Heart right ventricle (tissue), 16 donors: ENCODE results near the gene TESK1. TPM values are rescaled to one million over a fixed set of nuclear protein-coding genes. Genes with fewer than 3 reads are reported as not detected.
"Not testable (repeated sequence)": the region's sequence is repeated elsewhere in the genome, so short reads cannot be mapped to it uniquely, and the experiment has no call there.

Experiments used
- ATAC-seq, 8 donors: fragments of 200-7000 bp; cut with Tn5 transposase; one replicate each; pipeline ENCODE4 v1.9.1; 2020; ENCODE audit warnings: mild to moderate bottlenecking in 8 of 8, moderate library complexity in 8 of 8, moderate number of reproducible peaks in 1 of 8
- DNase-seq, 2 donors: peaks; one replicate each; pipeline ENCODE4 v3.0.0-alpha.2; 2020
- H3K27ac ChIP-seq, 10 donors: fragments of 200-600 bp; sonication (generic) in 2 of 10; one replicate each; pipeline versions ENCODE4 v1.5.0 to v1.8.0; 2020 to 2022; ENCODE audit warnings: mild to moderate bottlenecking in 3 of 10
- H3K27me3 ChIP-seq, 7 donors: fragments of 200-600 bp; one replicate each; pipeline ENCODE4 v1.8.0; 2021 to 2022; ENCODE audit warnings: mild to moderate bottlenecking in 2 of 7
- H3K36me3 ChIP-seq, 9 donors: fragments of 200-600 bp; sonication (generic) in 1 of 9; one replicate each; pipeline versions ENCODE4 v1.5.0 to v1.8.0; 2020 to 2022; ENCODE audit warnings: mild to moderate bottlenecking in 2 of 9
- H3K4me1 ChIP-seq, 9 donors: fragments of 200-600 bp; sonication (generic) in 1 of 9; one replicate each; pipeline versions ENCODE4 v1.5.0 to v1.8.0; 2020 to 2022; ENCODE audit warnings: mild to moderate bottlenecking in 4 of 9
- H3K4me3 ChIP-seq, 10 donors: fragments of 200-600 bp; sonication (generic) in 2 of 10; one replicate each; pipeline versions ENCODE4 v1.5.0 to v1.8.0; 2020 to 2022; ENCODE audit warnings: mild to moderate bottlenecking in 7 of 10, moderate library complexity in 2 of 10
- H3K9me3 ChIP-seq, 11 donors: fragments of 200-600 bp in 10 of 11; sonication (generic) in 2 of 11; one replicate each; pipeline versions ENCODE4 v1.5.0 to v1.8.0; 2013 to 2022; ENCODE audit warnings: mild to moderate bottlenecking in 2 of 11, control low read depth in 1 of 11, moderate library complexity in 1 of 11
- WGBS, 2 donors: extraction: QIAGEN DNeasy Blood & Tissue Kit; methylation state at CpG; one replicate each; pipeline ENCODE4 v1.1.7; 2013; ENCODE audit warnings: inconsistent platforms in 1 of 2; 5-methylcytosine and 5-hydroxymethylcytosine counted together
- intact Hi-C, 10 donors: fragments of 100-400 bp; cut with DNase I; formaldehyde crosslinking; loops; one replicate each; pipeline versions ENCODE4 v1.11.1 to v1.14.2; 2022
- polyA plus RNA-seq, 2 donors: library from polyadenylated mRNA; stranded (reverse); fragments of 200-250 nt; gene quantifications; one replicate each; pipeline ENCODE4 v1.2.3, GENCODE V29; 2013
- total RNA-seq, 10 donors: library from RNA; stranded (reverse); fragmentation: NEBNext Ultra II Directional in 3 of 10; extraction: Animal tissue kit (Norgen Biotek cat#: 25700) in 3 of 10; gene quantifications; one replicate each; pipeline versions ENCODE4 v1.2.1 to v1.2.4, GENCODE V29; 2021 to 2023
- TF ChIP-seq, protein P1 (sequence below), 9 donors: fragments of 200-600 bp; sonication (generic) in 2 of 9; IDR thresholded peaks; one replicate each; pipeline versions ENCODE4 v1.5.0 to v1.8.0; 2021 to 2022; ENCODE audit warnings: antibody characterized with exemption in 9 of 9, mild to moderate bottlenecking in 5 of 9, moderate library complexity in 1 of 9
- donor health status: Arrhythmogenic right ventricular cardiomyopathy.
- donor health status: ischemic (EF 13 %, LVEDD 7.1; RV severe dilation, severe dysfunction).
- donor health status: healthy with polysubstance abuse.
- donor health status: DM: no; HTN: yes; CAD: no.
- donor health status: DM: no; HTN: no; CAD: no.
- donor health status: ischemic (EF 25% LVEDD 6.9; RV normal size, moderate dysfunction).
- donor health status: ischemic (EF 25% LVEDD 5.7; RV mildly dilated, moderate dysfunction).
- donor health status: healthy.
- donor health status: DM: yes; HTN: yes; CAD: no.
- donor health status: Ischemic cardiomyopathy.
- donor health status: ischemic (EF 35%, LVEDD 5.7; RV mildly dilated, moderate dysfunction).
- donor health status: nonischemic (EF 11% LVEDD 7.7; RV severe dilation, severe dysfunction).
- donor health status: DM: yes; HTN: yes; CAD: no.
- donor health status: PGD.
- donor health status: ischemic (EF 29% LVEDD 5.4; RV normal size, mild dysfunction).
- donor health status: nonischemic (EF 23%, LVEDD 6.1; RV moderate dilation, normal function).

The TESK1 gene
- total and polyA plus RNA-seq, 12 donors = 18.0 to 38.8 (median 24.3) TPM

DNA sequence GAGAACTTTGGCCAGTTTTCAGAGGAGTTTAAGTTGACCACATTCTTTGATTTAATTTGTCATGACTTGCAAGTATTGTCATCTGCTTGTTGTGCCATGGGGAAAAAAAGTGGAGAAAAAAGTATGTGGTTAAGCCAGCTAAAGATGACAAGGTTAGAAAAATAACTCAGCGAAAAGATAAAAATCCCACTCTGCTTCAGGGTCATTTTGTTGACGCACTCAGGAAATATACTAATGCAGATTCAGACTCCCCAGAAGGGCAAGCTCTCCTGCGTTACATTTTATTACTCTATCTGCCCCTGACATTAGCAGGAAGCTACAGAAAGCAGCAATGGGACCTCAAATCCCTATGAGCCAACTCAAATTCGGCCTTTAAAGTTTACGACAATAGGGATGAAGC is 27.6 kb upstream of the TESK1 start:
- no peaks in the 10 kb centered on the region for H3K4me1 ChIP-seq
- TF ChIP-seq, protein P1, sequence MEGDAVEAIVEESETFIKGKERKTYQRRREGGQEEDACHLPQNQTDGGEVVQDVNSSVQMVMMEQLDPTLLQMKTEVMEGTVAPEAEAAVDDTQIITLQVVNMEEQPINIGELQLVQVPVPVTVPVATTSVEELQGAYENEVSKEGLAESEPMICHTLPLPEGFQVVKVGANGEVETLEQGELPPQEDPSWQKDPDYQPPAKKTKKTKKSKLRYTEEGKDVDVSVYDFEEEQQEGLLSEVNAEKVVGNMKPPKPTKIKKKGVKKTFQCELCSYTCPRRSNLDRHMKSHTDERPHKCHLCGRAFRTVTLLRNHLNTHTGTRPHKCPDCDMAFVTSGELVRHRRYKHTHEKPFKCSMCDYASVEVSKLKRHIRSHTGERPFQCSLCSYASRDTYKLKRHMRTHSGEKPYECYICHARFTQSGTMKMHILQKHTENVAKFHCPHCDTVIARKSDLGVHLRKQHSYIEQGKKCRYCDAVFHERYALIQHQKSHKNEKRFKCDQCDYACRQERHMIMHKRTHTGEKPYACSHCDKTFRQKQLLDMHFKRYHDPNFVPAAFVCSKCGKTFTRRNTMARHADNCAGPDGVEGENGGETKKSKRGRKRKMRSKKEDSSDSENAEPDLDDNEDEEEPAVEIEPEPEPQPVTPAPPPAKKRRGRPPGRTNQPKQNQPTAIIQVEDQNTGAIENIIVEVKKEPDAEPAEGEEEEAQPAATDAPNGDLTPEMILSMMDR (IDR thresholded peaks at IDR 0.05) = no peak
- whole genome bisulfite sequencing, 2 donors = 83 to 93% methylated on average over 5 of the region's 5 CpGs
- H3K9me3 ChIP-seq = peaks cover 0 to 26% (median 12%) of the 10 kb centered on the region in 11 donors
- no peak overlapping the region for H3K4me3 ChIP-seq
- H3K27ac ChIP-seq = no peak overlapping the region
- H3K27me3 ChIP-seq = no peaks in the 10 kb centered on the region
- H3K36me3 ChIP-seq = no peaks in the 10 kb centered on the region
- no peak for DNase-seq
- no peak for ATAC-seq
- intact Hi-C loops = no loop called here

DNA sequence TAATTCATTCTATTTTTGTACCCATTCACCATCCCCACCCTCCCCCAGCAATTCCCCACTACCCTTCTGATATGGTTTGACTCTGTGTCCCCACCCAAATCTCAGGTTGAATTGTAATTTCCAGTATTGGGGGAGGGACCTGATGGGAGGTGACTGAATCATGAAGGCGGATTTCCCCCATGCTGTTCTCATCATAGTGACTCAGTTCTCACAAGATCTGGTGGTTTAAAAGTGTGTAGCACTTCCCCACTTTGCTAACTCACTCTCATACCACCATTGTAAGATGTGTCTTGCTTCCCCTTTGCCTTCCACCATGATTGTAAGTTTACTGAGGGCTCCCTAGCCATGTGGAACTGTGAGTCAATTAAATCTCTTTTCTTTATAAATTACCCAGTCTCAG is 25.9 kb upstream of the TESK1 start:
- peaks cover 0 to 26% (median 12%) of the 10 kb centered on the region in 11 donors for H3K9me3 ChIP-seq
- no peak overlapping the region for H3K27ac ChIP-seq
- DNase-seq (no peak), ATAC-seq (no peak)
- H3K27me3 ChIP-seq = no peaks in the 10 kb centered on the region
- H3K36me3 ChIP-seq = no peaks in the 10 kb centered on the region
- intact Hi-C loops = no loop called here
- 89 to 93% methylated on average over 1 of the region's 1 CpG for WGBS, 2 donors
- no peaks in the 10 kb centered on the region for H3K4me1 ChIP-seq
- TF ChIP-seq, protein P1 (IDR thresholded peaks at IDR 0.05) = no peak
- no peak overlapping the region for H3K4me3 ChIP-seq

DNA sequence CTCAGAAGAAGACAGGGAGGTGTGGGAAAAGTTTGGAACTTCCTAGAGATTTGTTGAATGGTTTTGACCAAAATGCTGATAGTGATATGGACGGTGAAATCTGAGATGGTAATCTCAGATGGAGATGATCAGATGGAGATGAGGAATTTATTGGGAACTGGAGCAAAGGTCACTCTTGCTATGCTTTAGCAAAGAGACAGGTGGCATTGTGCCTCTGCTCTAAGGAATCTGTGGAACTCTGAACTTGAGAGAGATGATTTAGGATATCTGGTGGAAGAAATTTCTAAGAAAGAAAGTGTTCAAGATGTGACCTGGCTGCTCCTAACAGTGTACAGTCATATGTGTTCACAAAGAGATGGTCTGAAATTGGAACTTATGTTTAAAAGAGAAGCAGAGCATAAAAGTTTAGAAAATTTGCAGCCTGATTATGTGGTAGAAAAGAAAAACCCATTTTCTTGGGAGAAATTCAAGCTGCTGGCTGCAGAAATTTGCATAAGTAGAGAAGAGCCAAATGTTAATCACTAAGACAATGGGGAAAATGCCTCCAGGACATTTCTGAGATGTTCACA is 25.3 kb upstream of the TESK1 start:
- DNase-seq, H3K4me1 ChIP-seq, H3K4me3 ChIP-seq, intact Hi-C loops, H3K27me3 ChIP-seq, ATAC-seq, H3K36me3 ChIP-seq, H3K27ac ChIP-seq: not testable (repeated sequence)
- H3K9me3 ChIP-seq = peaks cover 0 to 26% (median 12%) of the 10 kb centered on the region in 11 donors
- WGBS, 2 donors = 89 to 97% methylated on average over 1 of the region's 1 CpG

DNA sequence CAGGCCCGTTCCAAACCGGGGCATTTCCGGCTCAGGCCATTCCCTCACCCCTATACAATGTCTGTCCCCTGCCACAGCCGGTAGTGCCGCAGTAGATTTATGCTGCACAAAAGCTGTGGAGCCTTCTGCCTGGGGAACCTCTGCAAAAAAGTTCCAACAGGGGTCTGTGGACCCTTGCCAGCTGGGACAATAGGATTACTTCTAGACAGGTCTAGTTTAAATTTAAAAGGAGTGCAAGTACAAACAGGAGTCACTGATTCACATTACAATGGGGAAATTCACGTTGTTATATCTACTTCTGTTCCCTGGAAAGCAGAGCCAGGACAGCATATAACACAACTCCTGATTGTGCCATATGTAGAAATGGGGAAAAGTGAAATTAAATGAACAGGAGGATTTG is 21.5 kb upstream of the TESK1 start:
- H3K27ac ChIP-seq, H3K4me1 ChIP-seq, H3K36me3 ChIP-seq, DNase-seq, H3K4me3 ChIP-seq, H3K27me3 ChIP-seq, intact Hi-C loops, ATAC-seq: not testable (repeated sequence)
- H3K9me3 ChIP-seq = peaks cover 0 to 41% (median 16%) of the 10 kb centered on the region in 11 donors
- 79 to 81% methylated on average over 6 of the region's 6 CpGs for WGBS, 2 donors

DNA sequence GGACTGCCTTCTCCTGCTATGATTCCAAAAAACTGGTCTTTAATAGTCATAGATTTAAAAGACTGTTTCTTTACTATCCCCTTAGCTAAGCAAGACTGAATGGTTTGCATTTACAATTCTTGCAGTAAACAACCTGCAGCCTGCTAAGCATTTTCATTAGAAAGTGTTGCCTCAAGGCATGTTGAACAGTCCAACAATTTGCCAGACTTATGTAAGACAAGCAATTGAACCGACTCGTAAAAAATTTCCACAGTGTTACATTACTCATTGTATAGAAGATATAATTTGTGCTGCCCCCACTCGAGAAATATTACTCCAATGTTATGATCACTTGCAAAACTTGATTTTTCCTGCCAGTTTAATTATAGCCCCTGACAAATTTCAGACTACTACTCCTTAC is 20.4 kb upstream of the TESK1 start:
- DNase-seq, H3K27ac ChIP-seq, H3K4me1 ChIP-seq, intact Hi-C loops, H3K4me3 ChIP-seq, H3K36me3 ChIP-seq, H3K27me3 ChIP-seq, ATAC-seq: not testable (repeated sequence)
- 88 to 90% methylated on average over 3 of the region's 3 CpGs for WGBS, 2 donors
- peaks cover 0 to 34% (median 12%) of the 10 kb centered on the region in 11 donors for H3K9me3 ChIP-seq

DNA sequence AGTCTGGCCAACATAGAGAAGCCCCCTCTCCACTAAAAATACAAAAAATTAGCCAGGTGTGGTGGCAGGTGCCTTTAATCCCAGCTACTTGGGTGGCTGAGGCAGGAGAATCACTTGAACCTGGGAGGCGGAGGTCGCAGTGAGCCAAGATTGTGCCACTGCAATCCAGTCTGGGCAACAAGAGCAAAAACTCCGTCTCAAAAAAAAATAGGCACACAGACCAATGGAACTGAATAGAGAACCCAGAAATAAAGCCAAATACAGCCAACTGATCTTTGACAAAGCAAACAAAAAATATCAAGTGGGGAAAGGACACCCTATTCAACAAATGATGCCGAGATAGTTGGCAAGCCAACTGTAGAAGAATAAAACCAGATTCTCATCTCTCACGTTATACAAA is 16.6 kb upstream of the TESK1 start:
- H3K27me3 ChIP-seq, intact Hi-C loops, H3K36me3 ChIP-seq, H3K27ac ChIP-seq, ATAC-seq, H3K4me1 ChIP-seq, DNase-seq, H3K4me3 ChIP-seq: not testable (repeated sequence)
- 93 to 98% methylated on average over 5 of the region's 5 CpGs for whole genome bisulfite sequencing, 2 donors
- H3K9me3 ChIP-seq = peaks cover 0 to 32% (median 10%) of the 10 kb centered on the region in 11 donors
